ENCODE results near the gene PIP5KL1. TPM values are rescaled to one million over a fixed set of nuclear protein-coding genes. Genes with fewer than 3 reads are reported as not detected.

Gene PIP5KL1
- polyA plus RNA-seq, 1 donor (not counting 4 experiments of a cell fraction or from before 2014, with no cell fraction given): 4.4 TPM

DNA sequence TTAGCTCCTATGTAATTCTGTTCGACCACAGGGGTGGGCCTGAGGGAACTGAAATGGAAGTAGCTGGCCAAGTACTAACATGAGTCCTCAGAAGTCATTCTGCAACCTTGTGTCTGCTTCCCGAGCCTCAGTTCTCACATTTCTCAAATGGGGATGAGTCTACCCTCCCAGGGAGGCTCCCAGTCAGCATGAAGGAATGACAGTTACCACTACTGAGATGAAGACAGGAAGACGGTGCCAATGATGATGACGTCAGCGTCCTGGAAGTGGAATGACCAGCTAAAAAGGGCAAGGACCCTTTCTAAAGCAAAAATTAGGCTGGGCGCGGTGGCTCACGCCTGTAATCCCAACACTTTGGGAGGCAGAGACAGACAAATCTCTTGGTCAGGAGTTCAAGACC lies 6.8 kb downstream of the PIP5KL1 start:
- Histone ChIP-seq H3K36me3 (ENCODE audit: control insufficient read depth in 2 of 2, extremely low read depth in 1 of 2, insufficient read depth in 2 of 2, low read length in 2 of 2) (no peaks in the 10 kb centered on the region), H3K9me1 (ENCODE audit: control insufficient read depth, extremely low read depth, insufficient read depth, low read length) (no peaks in the 10 kb centered on the region), H3K27me3 (ENCODE audit: control insufficient read depth, extremely low read depth, insufficient read depth, low read length) (no peaks in the 10 kb centered on the region), H3K9ac (ENCODE audit: control insufficient read depth, extremely low read depth, insufficient read depth, low read length) (no peak overlapping the region), H3K4me2 (ENCODE audit: control insufficient read depth, extremely low read depth, insufficient read depth, low read depth, low read length) (no peak overlapping the region), H3K9me3 (ENCODE audit: control insufficient read depth, low read depth, low read length) (no peaks in the 10 kb centered on the region), H3K79me2 (ENCODE audit: control insufficient read depth, insufficient read depth, low read length) (no peaks in the 10 kb centered on the region), H4K20me1 (ENCODE audit: control insufficient read depth, extremely low read depth, insufficient read depth, low read length) (no peaks in the 10 kb centered on the region), H3K4me1 (ENCODE audit: control insufficient read depth, extremely low read depth, insufficient read depth, low read length) (peaks cover 32% of the 10 kb centered on the region), H3K27ac (ENCODE audit: control insufficient read depth, insufficient read depth, low read length) (no peak overlapping the region), H3K4me3 (ENCODE audit: control insufficient read depth in 2 of 3, extremely low read depth in 1 of 3, insufficient read depth in 2 of 3, low read depth in 1 of 3, low read length in 3 of 3) (no peak overlapping the region), H2AFZ (ENCODE audit: control insufficient read depth, low read length) (no peak overlapping the region)
- DNase-seq (ENCODE audit: low read depth, low spot score) (no peak), FAIRE-seq (peak; percentile 36)
- TF ChIP-seq, protein P1, sequence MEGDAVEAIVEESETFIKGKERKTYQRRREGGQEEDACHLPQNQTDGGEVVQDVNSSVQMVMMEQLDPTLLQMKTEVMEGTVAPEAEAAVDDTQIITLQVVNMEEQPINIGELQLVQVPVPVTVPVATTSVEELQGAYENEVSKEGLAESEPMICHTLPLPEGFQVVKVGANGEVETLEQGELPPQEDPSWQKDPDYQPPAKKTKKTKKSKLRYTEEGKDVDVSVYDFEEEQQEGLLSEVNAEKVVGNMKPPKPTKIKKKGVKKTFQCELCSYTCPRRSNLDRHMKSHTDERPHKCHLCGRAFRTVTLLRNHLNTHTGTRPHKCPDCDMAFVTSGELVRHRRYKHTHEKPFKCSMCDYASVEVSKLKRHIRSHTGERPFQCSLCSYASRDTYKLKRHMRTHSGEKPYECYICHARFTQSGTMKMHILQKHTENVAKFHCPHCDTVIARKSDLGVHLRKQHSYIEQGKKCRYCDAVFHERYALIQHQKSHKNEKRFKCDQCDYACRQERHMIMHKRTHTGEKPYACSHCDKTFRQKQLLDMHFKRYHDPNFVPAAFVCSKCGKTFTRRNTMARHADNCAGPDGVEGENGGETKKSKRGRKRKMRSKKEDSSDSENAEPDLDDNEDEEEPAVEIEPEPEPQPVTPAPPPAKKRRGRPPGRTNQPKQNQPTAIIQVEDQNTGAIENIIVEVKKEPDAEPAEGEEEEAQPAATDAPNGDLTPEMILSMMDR (optimal IDR thresholded peaks at IDR 0.05 in 1 of 3, IDR thresholded peaks at IDR 0.05 in 1 of 3, conservative IDR thresholded peaks at IDR 0.05 in 1 of 3; ENCODE audit: extremely low read depth in 1 of 3, insufficient read depth in 2 of 3, low read length in 3 of 3): no peak
- TF ChIP-seq EZH2 (IDR thresholded peaks at IDR 0.05; ENCODE audit: low read length): no peak
- dilution Hi-C loops (cut with MboI; ENCODE audit: extremely low pct_ligation_motif_present, low sequenced_read_pairs): no loop called here

DNA sequence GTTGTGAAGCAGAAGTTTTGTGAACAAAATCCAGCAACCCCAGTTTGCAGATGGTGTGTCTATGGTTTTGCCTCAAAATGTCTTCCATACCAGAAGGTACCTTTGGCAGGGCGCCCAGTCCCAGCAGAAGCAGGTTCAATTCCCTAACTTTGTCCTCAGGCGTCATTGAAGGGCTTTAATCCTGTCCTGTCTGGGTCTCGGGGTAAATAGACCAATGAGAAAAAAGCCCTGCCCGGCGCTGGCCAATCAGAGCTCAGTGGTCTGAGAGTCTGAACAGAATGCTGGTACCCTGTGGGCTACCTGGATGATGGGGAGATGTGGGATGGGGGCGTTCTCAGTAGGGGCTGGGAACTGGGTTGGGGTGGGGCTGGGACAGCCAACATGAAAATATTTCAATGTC lies 7.5 kb downstream of the PIP5KL1 start:
- TF ChIP-seq, protein P1 (optimal IDR thresholded peaks at IDR 0.05 in 1 of 3, IDR thresholded peaks at IDR 0.05 in 1 of 3, conservative IDR thresholded peaks at IDR 0.05 in 1 of 3; ENCODE audit: extremely low read depth in 1 of 3, insufficient read depth in 2 of 3, low read length in 3 of 3): no peak
- TF ChIP-seq EZH2 (IDR thresholded peaks at IDR 0.05; ENCODE audit: low read length): no peak
- no peak overlapping the region for H3K4me3 ChIP-seq (ENCODE audit: control insufficient read depth in 2 of 3, extremely low read depth in 1 of 3, insufficient read depth in 2 of 3, low read depth in 1 of 3, low read length in 3 of 3)
- dilution Hi-C loops (cut with MboI; ENCODE audit: extremely low pct_ligation_motif_present, low sequenced_read_pairs): no loop called here
- DNase-seq (ENCODE audit: low read depth, low spot score): no peak
- no peaks in the 10 kb centered on the region for H3K36me3 ChIP-seq (ENCODE audit: control insufficient read depth in 2 of 2, extremely low read depth in 1 of 2, insufficient read depth in 2 of 2, low read length in 2 of 2)
- no peak overlapping the region for H3K4me2 ChIP-seq (ENCODE audit: control insufficient read depth, extremely low read depth, insufficient read depth, low read depth, low read length)
- H3K27me3 ChIP-seq (ENCODE audit: control insufficient read depth, extremely low read depth, insufficient read depth, low read length): no peaks in the 10 kb centered on the region
- H4K20me1 ChIP-seq (ENCODE audit: control insufficient read depth, extremely low read depth, insufficient read depth, low read length): no peaks in the 10 kb centered on the region
- H3K9me1 ChIP-seq (ENCODE audit: control insufficient read depth, extremely low read depth, insufficient read depth, low read length): no peaks in the 10 kb centered on the region
- no peak for FAIRE-seq
- no peak overlapping the region for H3K9ac ChIP-seq (ENCODE audit: control insufficient read depth, extremely low read depth, insufficient read depth, low read length)
- no peaks in the 10 kb centered on the region for H3K79me2 ChIP-seq (ENCODE audit: control insufficient read depth, insufficient read depth, low read length)
- no peak overlapping the region for H2AFZ ChIP-seq (ENCODE audit: control insufficient read depth, low read length)
- H3K9me3 ChIP-seq (ENCODE audit: control insufficient read depth, low read depth, low read length): no peaks in the 10 kb centered on the region
- H3K27ac ChIP-seq (ENCODE audit: control insufficient read depth, insufficient read depth, low read length): no peak overlapping the region
- peaks cover 36% of the 10 kb centered on the region for H3K4me1 ChIP-seq (ENCODE audit: control insufficient read depth, extremely low read depth, insufficient read depth, low read length)

All from keratinocyte (primary cell).